GM12878 (cell line): ENCODE results near the gene LMX1A.

Experiments used
- EZH2 ChIP-seq: IDR thresholded peaks from 2 replicates; pipeline ENCODE4 v1.6.1; 2012; ENCODE audit warnings: low read depth, mild to moderate bottlenecking, control low read depth, inconsistent platforms, low read length, borderline replicate concordance; ENCODE audit not compliant: control insufficient read depth
- POLR2A ChIP-seq: IDR thresholded peaks from 2 replicates; pipeline ENCODE4 v1.6.1; 2011; ENCODE audit warnings: low read depth, mild to moderate bottlenecking, low read length
- ZNF274 ChIP-seq: IDR thresholded peaks from one replicate; pipeline ENCODE4 v1.8.0; 2011; ENCODE audit not compliant: insufficient read length, insufficient read depth

DNA sequence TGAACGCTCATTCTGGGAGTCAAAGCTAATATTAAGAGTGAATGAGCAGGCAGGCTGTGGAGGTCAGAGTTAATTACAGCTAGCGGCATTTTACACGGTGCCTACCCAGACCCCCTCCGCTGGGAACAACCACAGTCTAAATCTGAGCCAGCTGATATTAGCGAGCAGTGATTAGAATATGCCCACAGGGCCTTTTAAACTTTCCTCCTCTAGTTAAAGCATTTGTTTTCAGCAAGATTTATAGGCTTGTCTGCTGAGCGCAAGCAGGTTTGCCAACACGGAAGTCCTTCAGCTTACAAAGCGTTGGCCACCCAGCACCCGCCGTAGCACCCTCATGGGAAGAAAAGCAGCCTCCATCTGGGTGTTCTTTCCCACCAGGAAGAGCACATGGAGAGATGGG is 72.1 kb downstream of the LMX1A start:
- TF ChIP-seq EZH2 (no peak), POLR2A (no peak), ZNF274 (no peak)
